Measurements from ENCODE around the gene MPPED1.

MPPED1 gene

DNA sequence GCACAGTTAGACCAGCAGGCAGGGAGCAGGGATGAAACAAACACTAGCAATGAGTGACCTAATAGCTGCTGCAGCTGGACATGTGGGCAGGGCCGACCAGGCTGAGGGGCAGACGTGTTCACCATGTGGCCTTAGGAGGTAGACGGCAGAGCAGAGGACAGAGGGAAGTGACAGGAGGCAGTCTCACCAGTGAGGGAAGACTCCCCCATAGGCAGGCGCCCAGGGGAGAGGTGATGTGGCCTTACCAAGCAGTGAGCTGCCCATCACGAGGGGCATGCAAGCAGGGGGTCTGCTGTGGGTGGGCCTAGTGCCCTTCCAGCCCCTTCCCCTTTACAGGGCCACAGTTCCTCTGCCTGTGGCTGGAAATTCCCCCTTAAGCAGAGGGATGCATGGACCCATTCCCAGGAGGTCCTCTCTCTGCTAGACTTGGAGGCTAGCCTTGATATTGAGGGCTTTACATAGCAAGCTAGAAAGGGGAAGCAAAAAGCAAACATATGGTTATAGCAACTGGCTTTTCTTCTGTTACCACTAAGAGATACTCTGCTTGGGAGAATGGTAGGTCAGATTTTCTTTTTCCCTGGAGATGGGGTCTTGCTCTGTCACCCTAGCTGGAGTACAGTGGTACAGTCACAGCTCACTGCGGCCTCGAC, 67.6 kb downstream of the MPPED1 start:
- no peak for DNase-seq

DNA sequence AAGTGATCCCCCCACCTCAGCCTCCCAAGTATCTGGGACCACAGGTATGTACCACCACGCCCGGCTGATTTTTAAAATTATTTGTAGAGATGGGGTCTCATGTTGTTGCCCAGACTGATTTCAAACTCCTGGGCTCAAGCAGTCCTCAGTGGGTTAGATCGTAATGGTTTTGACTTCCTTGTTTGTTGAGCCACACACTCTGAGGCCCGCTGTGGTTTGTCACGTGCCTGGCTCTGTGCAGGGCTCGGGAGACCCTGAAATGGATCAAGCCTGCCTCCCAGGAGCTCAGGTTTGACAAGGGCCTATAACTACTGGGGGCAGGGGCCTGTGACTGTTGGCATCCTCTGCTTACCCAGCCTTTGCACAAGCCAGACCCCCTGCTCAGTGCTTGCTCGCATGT, 68.1 kb downstream of the MPPED1 start:
- DNase-seq, result no peak

DNA sequence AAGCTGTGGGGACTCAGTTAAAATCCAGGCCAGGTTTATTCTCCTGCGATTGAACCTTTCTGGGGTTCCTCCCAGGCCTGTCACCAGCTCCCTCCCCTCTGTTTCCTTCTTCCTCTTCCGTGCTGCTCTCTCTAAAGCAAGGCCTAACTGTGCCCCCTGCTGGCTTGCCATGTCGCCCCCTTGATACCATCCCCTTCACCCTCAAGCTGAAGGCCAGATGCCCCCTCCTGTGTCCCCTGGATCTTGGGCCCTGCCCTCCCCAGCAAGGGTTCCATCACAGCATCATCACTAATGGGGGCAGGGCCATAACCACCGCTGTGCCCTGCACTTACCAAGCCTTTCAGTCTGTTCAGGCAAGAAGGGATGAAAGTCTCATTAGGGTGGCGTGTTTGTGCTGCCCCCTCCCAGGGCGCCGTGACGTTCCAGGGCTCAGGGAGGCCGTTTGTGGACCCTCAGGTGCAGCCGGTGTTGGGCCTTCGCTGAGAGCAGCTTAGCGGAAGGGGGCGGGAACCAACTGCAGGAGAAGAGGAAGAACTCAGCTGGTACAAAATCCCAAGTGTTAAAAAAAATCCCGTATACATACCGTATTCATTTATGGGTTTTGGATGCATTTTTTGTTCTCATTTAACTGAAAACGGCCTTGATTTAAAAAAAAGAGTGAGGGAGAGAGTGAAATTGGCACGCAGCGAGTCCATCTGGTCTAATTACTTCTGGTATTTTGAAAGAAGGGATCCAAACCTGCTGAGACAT, 69.9 kb downstream of the MPPED1 start:
- no peak for DNase-seq

DNA sequence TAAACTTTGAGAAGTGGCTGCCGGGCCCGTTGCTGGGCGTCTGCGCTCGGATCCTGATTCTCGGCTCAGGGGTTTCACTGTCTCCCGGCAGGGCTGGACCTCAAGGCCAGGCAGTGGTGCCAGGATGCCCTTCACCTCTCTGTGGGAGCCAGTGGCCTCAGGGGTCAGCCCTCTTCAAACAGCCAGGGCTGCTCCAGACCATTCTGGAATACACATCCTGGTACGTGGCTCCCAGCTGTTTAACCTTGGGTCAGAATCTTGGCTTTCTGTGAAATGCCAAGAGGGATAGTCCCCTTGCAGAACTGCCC, 70.5 kb downstream of the MPPED1 start:
- no peak for DNase-seq

DNA sequence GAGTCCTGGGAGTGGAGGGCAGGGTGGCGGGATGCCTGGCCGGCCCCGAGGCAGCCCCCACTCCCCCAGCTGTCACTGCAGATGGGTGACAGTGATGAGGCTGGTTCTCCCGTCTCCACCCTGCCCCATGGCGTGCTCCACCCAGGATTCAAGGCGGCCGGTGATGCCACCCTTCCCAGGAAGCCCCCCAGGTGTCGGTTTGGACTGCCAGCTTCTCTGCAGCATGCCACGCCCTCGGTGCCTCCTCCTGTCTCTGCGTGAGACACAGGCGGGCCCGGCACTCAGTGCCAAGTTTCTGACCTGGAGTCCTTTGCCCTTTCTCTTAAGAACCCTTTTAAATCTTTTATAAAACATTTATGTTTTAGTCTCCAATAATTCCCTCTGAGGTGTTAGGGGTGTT, 71.5 kb downstream of the MPPED1 start:
- DNase-seq, result no peak

DNA sequence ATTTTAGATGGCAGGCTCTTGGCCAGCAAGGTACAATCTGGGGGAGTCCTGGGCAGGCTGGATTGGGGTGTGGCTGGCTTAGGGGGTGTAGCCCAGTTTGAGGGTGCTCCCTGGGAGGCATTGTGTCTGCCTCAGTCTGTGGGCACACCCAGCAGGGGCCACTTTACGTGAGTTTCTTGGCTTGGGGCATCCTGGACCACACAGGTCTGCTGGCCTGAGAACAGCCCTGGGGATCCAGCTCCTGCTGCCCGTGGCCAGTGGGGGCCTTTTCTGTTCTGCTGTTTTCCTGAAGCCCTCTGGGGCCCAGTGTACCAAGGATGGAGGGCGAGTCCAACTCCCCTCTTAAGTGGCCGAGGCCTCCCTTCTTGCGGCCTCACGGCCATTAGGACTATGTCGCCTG, 71.9 kb downstream of the MPPED1 start:
- no peak for DNase-seq

DNA sequence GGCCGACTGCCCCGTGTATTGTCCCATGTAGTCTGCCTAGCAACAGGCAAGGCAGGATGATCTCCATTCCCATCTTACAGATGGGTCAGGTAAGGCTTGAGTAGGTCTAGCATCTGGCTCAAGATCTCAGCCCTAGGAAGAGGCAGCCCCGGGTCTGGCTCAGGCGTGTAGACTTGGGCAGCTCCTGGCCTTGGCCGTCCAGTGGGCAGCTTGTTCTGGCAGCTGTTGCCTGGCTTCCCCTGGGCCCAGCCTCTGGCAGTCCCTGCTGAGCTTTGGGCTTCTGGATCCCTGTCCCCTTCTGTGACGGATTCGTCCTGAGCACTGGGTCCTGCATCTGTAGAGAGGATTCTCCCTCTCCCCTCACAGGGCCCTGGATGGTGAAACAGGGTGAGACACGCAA, 72.4 kb downstream of the MPPED1 start:
- DNase-seq, result no peak

DNA sequence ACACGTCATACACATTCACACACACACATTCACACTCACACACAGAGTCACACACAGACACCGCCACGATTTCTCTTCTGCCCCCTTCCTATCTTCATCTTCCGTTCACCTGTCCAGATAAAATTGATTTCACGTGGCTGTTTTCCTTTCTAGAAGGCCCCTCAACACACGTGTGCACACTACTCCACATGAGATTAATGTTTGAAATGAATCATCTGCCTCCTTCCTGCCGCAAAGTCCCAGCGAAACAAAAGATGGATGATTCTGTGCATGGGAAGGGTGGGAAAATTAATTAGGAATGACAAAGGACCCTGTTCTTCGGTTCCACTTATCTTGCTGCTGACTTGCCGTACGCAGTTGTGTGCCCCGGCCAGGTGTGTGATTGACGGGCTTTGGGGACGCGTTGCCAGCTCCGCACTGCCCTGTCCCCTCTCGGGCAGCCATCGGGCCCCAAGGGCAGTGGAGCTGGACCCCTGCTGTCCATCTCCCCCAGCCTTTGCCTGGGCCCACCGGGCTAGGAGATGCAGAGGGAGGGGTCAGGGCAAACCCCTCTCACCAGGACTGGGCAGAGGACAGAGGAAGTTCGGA, 73.8 kb downstream of the MPPED1 start:
- DNase-seq, result no peak

DNA sequence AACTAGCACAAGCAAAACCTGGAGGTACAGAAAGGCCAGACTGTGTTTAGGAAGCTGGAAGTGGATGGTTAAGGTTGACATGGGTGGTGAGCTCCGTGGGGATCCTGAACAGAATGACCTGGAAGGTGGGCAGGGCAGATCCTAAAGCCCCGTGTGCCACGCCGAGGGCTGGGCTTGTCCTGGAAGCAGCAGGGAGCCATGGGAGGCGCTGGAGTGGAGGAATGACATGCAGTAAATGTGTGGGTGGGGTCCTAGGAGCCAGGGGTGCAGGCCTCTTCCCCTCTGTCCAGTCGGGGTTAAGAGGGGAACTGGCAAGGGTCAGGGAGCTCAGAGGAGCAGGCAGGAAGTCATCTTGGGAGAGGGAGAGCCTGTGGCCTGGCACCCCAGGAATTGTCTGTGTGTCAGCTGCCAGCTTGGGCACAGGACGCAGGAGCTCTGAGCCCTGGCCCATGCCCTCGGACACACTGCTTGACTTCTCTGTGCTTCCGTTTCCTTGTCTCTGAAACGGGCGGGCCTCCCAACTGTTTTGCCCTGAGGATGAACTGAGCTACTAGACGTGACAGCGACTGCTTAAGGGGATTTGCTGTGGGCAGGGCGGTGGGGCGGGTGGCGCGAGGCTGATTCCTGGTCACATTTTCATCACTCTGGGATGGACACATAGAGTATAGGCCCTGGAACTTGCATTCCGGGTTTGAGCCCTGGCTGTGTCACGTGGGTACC, 75.7 kb downstream of the MPPED1 start:
- no peak for DNase-seq

DNA sequence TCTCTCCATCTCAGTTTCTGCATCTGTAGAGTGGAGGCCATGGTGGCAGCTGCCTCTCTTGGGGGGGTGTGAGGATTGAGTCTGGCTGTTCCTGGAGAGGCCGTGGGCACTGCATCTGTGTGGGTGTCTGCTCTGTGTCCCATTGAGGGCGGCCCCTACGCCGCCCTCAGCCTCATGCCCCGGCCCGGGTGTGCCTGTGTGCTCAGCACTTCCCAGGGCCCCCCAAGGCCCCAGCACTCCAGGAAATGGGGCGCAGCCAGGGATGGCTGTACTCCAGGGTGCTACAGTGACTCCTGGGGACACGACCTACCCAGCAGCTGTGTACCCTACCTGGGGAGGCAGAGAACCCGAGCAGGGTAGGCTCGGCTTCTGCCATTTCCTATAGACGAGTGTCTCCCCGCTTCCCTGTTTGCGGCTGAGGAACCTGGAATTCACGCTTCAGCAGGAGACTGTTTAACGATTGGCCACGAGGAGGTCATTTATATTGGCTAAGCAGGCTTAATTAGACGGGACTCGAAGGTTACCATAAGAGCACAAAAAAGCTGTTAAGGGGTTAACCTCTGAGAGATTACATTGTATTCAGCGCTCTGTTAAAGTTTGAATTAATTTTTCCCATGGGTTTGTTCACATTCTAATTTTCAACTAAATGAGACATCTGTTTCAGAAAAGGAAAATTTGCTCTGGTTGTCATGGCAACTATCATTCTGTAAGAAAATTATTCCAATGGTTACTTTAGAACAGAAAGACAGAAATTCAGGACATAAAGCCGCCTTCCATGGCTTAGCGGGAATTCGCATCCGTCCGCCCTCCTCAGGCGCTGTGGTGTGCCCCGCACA, 76.4 kb downstream of the MPPED1 start:
- no peak for DNase-seq

DNA sequence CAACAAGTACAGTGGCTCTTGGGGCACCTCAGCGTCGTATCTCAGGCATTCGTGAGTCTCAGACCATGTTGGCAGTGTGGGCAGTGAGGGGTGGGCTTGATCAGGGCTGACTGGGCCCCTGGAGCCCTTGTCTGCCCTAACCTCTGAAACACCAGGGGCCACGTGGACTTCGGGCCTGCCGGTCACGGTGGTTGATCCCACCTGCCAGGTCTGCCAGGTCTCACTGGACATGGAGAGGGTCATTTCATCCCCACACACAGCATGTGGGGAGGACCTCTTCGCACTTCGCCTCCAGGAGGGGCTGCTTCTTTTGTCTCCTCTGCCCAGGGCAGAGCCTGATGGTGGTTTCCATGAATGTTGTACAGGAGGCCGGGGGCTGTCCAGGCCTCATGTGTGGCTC, 77.1 kb downstream of the MPPED1 start:
- no peak for DNase-seq

DNA sequence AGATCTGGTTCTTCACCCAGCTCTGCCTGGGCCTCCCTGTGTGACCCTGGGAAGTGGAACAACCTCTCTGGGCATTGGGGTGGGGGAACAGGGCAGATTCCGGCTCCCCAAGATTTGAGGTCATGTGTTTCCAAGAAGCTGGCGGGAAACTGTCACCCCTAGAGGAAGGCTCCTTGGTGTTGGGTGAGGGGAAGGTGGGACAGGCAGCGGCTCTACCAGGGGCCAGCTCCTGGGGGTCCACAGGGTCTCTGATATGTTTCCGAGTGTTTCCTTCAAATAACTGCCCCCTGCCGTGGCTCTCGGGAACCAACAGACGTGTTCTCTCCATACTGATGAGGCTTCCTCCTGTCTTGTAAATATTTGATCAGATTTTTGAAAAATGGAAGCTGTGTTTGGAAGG, 78.5 kb downstream of the MPPED1 start:
- DNase-seq, result no peak

DNA sequence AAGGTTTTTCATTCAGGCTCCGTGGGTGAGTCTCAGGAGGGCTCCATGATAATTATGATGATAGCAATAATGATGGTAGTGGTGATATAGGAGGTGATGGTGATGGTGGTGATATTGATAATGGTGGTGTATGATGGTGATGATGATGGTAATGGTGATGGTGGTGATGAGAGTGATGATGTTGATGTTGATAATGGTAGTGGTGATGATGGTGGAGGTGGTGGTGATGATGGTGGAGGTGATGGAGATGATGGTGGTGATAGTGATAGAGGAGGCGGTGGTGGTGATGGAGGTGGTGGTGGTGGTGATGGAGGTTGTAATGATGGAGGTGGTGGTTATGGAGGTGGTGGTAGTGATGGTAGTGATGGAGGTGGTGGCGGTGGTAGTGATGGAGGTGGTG, 79.4 kb downstream of the MPPED1 start:
- no peak for DNase-seq

DNA sequence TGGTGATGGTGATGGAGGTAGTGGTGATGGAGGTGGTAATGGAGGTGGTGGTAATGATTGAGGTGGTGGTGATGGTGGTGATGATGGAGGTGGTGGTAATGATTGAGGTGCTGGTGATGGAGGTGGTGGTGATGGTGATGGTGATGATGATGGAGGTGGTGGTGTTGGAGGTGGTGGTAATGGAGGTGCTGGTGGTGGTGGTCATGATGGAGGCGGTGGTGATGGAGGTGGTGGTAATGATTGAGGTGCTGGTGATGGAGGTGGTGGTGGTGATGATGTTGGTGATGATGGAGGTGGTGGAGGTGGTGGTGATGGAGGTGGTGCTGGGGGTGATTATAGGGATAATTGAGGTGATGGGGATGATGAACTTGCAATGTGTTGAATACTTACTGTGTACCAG, 79.9 kb downstream of the MPPED1 start:
- no peak for DNase-seq

DNA sequence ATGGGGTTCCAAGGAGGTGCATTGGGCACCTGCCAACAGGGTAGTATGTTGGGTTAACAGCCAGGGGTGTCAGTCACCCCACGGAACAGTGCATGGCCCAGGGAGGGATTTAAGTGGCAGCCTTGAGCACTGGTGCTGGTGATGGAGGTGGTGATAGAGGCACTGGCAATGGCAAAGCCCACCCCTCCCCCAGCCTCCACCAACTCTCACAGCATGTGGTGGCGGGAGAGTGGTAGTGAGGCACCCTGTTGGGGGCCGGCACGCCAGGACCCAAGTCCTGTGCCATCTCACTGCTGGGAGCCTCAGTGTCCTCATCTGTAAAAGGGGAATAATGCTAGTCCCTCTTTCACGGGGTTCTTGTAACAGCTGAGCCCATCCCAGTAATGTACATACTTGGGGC, 81.5 kb downstream of the MPPED1 start:
- DNase-seq, result no peak

DNA sequence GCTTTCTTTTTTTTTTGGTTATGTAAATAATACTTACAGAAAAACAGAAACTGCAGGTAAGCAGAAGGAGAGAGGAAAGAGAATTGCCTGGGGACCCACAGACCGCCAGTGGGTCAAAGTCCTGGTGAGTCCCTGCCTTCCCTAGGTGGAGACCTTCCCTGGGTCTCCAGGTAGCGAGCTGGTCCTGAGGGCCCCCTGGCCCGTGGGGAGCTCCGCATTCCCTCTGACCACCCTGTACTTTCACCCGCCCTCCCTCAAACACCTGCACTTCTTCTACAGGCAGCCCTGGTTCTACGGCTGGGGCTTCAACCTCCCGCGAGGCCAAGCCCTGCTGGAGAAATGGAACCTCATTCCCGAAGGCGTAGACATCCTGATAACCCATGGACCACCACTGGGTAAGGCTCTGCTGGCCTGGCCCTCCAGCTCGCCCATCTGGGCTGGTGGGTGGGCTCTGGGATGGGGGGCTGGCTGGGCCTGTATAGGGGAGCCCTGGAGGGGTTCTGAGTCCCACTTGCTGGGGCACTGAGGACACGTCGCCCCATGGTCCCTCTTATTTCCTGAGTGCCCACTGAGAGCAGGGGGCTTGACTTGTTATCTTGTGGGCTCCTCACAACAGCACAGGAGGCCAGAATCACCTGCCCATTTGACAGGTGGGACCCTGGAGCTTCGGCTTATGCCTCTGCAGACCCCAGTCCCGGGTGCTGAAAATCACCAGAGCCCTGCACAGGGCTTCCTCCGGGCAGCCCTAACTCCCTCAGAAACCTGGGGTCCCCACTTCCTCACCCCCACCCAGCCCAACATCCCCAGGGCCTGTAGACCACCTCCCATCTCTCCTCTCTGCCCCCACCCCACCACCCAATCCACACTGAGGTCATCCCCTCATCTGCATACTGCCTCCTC, 86.4 kb downstream of the MPPED1 start:
- DNase-seq, result no peak

DNA sequence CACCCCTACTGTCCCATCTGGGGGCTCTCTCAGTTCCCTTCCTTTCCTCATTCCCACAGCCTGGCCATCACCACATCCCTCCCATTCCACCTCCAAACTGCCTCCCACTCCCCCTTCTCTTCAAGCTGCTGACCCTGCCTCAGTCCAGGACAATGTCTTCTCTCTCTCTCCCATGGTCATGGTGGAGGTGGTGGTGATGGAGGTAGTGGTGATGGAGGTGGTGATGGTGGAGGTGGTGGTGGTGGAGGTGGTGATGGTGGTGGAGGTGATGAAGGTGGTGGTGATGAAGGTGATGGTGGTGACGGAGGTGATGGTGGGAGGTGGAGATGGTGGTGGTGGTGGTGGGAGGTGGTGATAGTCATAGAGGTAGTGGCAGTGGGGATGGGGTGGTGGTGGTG, 87.0 kb downstream of the MPPED1 start:
- DNase-seq, result no peak

DNA sequence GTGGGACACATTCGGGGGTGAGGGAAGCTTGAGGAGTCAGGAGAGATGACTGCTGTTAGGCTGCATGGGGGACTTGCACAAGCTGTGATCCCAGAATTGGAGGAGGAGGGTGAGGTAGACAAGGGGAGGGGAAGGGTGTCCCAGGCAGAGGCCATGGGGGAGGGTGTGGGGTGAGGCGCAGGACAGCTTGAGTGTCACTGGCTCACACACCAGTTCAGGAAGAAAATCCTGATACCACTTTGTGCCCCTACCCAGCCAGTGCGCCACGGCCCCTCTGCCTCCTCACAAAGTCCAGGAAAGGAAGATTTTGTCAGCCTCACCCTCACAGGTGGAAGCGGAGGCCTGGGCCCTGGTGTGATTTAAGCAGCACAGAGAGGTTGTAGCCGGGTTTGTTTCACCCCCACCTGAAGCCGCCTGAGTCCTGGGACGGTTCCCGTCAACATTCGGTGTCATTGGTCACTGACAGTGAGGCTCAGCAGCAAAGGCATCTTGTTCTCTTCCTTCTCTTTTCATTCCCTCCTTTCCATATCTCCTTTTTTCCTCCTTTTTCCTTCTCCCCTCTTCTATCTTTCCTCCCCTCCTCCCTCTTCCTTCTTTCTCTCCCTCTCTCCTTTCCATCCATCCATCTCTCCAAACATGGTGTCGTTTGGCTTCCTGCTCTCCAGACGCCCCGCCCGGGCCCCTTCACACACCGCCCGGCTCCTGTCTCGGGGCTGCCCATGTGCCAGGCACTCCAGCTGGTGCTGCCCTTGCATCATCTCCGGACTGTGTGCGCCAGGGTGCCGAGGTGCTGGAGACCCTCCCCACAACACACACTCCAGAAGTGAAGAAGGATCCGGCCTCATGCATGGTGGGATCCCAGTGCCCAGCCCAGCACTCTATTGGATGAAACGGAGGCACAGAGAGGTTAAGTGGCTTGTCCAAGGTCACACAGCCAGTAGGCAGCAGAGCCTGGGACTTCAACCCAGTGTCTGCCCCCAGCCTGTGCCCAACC, 89.3 kb downstream of the MPPED1 start:
- DNase-seq, result no peak

DNA sequence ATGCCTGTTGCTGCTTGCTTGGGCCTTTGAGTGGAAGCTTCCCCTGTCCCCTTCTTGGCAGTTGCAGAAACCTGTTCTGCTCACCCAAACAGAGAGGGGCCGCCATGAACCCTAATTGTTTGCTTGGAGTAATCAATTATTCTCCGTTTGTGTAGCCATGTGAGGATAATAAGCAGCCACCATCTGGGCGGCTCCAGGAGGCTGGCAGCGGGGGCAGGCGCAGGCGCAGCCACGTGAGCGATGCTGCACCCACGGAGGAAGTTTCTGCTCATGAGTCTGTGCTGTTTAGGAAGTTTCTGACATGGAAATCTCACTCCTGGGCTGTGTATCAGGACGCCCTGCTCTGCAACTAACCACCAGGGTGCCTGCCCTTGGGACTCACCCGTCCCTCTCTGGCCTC, 90.1 kb downstream of the MPPED1 start:
- no peak for DNase-seq

DNA sequence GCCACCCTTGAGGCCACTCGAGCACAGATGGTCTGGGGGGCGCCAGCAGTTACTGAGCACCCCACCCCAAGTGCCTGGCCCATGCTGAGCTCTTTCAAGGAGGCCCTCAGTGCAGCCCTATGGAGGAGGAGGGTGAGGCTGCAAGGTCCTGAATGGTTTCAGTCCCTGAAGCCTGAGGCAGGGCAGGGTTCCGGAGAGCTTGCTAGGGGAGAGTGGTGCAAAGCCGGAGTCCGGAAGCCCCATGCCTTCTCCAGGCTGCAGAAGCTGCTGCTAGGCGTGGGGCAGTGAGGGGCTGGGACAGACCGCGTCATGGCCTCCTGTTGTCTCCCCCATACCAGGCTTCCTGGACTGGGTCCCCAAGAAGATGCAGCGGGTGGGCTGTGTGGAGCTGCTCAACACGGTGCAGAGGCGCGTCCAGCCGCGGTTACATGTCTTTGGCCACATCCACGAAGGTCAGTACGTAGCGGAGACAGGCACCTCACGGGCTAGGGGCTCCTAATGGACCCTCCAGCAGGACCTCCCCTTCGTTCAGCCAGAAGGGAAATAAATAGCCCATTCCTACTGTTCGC, 90.6 kb downstream of the MPPED1 start:
- DNase-seq, result no peak
